C4-2B (cell line): ENCODE results near the gene SEMA3F.

Source experiments
- H3K27ac ChIP-seq: fragments of 450-650 bp; 2 replicates; pipeline ENCODE4 v1.5.1; 2017
- ZFX ChIP-seq: fragments of 450-650 bp; IDR thresholded peaks from 2 replicates; pipeline ENCODE4 v1.6.1; 2017
- TF ChIP-seq, protein P1 (sequence below): fragments of 450-650 bp; conservative IDR thresholded peaks from 2 replicates; pipeline ENCODE4 v1.5.1; 2017; ENCODE audit warnings: mild to moderate bottlenecking

SEMA3F gene

DNA sequence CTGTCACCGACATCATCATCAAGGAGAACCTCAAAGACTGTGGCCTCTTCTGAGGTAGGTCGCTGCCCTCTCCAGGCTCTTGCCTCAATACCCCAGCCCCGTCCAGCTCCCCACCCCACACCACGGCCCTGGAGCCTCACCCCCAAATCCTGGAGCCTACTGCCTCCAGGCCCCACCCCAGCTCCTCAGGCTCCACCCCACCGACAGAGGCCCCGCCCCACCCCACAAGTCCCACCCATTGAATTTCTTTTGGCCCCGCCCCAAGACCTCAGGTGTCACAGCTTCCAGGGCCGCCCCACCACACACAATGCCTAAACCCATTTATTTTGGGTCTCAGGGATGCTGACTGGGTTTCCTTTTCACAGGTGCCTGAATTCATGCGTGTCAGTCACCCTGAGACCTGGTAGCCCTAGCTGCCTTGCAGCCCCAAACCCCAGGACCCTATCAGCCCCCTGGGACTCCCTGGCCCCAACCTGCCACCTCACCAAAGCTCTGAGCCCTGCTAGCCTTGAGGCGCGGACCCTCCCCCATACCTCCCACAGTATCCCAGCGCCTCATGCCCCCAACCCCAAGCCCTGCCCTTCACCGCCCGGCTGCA lies 39.9 kb downstream of the SEMA3F start:
- TF ChIP-seq ZFX: no peak
- TF ChIP-seq, protein P1, sequence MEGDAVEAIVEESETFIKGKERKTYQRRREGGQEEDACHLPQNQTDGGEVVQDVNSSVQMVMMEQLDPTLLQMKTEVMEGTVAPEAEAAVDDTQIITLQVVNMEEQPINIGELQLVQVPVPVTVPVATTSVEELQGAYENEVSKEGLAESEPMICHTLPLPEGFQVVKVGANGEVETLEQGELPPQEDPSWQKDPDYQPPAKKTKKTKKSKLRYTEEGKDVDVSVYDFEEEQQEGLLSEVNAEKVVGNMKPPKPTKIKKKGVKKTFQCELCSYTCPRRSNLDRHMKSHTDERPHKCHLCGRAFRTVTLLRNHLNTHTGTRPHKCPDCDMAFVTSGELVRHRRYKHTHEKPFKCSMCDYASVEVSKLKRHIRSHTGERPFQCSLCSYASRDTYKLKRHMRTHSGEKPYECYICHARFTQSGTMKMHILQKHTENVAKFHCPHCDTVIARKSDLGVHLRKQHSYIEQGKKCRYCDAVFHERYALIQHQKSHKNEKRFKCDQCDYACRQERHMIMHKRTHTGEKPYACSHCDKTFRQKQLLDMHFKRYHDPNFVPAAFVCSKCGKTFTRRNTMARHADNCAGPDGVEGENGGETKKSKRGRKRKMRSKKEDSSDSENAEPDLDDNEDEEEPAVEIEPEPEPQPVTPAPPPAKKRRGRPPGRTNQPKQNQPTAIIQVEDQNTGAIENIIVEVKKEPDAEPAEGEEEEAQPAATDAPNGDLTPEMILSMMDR: no peak

DNA sequence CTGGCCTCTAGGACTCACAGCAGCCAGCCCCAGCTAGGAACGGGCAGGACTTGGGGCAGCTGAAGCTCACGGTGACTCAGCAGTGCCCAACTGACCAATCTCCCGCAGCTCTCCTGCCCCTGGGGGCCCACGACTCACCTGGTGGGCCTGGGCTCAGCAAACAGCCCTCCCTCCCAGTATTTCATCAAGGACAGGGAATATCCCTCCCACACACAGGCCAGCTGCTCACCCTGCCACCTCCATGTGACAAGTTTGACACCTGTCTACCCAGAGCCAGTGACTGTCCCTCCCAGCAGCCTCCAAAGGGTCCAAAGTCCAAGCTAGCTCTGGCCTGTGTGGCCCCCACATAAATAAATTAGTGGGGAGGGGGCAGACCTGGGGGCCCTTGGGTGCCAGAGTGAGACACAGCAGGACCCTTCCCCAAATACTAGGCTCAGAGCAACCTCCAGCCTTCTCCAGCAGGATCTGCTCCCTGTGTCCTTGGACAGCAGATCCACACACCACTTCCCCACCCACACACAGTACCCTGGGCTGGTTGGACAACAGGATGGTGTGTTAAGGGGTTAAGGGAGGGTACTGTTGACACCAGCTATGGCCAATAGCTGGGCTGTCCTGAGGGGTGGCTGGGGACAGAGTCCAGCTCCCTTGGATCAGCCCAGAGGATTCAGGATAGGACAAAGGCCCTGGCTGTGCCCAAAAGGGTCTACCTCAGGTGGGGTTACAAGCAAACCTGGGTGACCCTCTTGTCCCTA lies 40.6 kb downstream of the SEMA3F start:
- TF ChIP-seq ZFX: no peak
- TF ChIP-seq, protein P1: no peak
- no peak overlapping the region for H3K27ac ChIP-seq

More for the DNA sequence above, 39.9 kb downstream of the SEMA3F start:
- H3K27ac ChIP-seq: no peak overlapping the region

DNA sequence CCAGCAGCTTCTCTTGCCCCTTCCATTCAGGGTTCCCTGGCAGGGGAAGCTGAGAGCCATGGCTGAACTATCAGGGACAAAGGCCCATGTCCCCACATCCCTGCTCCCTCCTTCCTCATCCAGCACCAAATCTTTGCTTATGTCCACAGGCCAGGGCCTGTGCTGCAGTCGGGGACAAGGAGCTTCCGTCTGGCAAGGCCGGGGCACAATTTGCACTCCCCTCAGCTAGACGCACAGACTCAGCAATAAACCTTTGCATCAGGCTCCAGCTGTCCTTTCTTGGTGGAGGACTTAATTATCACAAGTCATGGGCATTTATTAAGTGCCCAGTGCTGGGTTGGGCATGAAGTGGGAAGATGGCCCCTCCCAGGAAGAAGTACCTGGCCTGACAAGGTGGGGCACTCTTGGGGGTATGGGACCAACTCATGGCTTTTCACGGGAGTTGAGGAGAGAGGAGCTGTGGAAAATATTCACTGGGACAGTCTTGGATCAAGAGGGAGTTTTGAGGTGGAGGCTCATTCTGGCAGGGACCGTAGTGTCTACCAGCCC lies 41.2 kb downstream of the SEMA3F start:
- TF ChIP-seq, protein P1: no peak
- TF ChIP-seq ZFX: no peak
- H3K27ac ChIP-seq: no peak overlapping the region

DNA sequence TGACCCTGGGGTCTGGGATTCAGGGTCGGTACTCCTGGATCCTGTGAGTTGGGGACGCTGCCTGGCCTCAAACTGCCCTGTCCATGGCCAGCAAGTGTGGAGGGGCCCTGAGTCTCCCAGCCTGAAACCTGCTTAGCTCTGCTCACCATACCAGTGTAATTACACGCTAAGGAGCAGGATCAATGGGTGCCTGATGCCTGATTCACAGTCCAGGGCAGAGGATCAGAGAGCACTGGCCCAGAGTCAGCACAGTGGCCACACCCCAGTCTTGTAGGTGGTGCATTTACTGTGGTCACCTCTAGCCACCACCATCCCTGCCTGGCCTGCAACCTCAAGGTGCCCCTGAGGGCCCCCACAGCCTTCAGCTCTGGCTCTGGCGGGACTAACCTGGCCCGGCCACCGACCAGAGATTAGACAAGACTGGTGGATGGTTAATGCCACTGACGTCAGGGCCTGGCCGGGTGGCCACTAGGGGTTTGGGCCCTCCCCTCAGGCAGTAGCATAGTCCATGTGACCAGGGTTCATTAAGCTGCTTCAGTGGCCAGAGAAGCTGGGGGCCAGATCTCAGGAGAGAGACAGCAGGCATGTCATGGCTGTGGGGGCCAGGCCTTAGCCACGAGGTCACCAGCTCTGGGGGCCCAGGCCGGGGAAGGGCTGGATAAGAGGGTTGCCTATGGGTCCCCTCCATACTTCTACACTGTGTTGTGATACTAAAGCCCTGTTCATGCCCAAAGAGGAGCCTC lies 46.6 kb downstream of the SEMA3F start:
- TF ChIP-seq, protein P1: no peak
- no peak for TF ChIP-seq ZFX
- H3K27ac ChIP-seq: no peak overlapping the region

DNA sequence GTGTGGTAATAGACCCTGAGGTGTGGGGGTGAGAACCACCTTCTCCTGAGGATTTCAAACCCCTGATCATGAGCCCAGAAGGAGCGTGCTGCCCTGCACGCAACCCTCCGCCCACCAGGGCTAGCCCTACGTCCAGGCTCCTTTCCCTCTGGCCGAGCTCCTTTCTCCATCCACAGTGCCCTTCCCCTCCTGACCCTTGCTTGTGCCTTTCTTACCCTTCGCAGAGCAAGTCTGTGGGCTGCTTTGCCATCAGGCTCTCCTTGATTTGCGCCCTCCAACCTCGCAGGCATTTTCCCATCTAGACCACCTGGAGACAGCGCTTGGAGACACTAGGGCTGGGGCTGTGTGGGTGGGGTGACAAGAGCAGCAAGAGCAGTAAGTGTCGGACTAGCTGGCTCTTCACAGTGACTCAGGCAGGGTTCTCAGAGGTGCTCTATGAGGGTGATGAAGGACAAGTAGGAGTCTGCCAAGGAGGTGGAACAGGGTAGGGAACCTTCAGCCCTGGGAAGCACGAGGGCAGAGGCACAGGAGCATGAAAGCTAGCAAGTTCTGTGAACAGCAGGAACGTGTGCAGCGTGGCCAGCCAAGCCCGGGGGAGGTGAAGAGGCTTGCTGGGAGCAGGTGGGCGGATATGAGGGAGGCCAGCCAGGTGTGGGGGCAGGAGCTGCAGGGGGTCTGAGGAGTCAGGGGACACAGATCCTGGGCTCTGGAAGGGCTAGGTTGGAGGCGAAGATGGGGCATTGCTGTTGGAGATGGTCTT lies 47.4 kb downstream of the SEMA3F start:
- no peak overlapping the region for H3K27ac ChIP-seq
- TF ChIP-seq ZFX: no peak
- TF ChIP-seq, protein P1: no peak

DNA sequence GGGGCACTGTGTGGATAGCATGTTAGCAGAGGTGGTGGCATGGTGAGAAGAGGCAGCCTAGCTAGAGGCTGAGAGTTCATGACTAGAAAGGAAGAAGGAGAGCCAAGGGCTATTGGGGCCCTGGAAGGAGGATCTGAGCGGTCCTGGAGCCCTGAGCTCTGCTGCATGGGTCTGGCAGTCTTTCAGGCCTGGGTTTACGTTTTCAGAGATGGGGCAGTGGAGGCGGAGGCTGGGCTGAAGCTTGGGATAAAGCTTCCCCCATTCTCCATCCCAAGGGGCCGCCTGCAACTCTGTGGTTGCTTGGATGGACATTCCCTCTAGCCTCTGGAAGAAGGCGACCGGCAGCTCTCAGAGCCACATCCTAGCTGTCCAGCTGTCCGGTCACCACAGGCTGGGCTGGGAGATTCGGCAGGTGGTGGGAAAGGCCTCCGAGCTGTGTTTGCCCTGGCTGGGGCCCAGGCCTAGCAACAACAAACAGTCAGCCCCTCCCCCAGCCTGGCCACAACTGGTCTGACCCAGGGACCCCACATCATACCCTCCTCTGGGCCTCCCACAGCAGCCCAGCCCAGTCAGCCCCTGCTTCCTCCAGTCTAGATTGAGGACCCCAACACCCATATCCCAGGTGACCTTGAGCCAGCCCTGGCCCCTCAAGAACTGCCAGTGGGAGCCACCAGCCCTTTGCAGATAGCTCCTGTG lies 48.1 kb downstream of the SEMA3F start:
- TF ChIP-seq, protein P1: no peak
- no peak for TF ChIP-seq ZFX
- no peak overlapping the region for H3K27ac ChIP-seq
